ENCODE measurements around the gene DCP1A. TPM values are rescaled to one million over a fixed set of nuclear protein-coding genes. Genes with fewer than 3 reads are reported as not detected.

The DCP1A gene
- 28.5 and 38.0 TPM in 2 replicates for total RNA-seq
- 29.5 and 32.3 TPM in 2 replicates for polyA plus RNA-seq
- polyA plus RNA-seq (2011; cell fraction: cytosol; rRNA removed) = 23.4 and 28.7 TPM in 2 replicates
- 40.7 and 43.1 TPM in 2 replicates for polyA plus RNA-seq (2011; cell fraction: nucleus; rRNA removed)
- polyA plus RNA-seq (2012) = 22.0 and 23.2 TPM in 2 replicates
- polyA minus RNA-seq = 115 and 120 TPM in 2 replicates
- polyA minus RNA-seq (2011; cell fraction: cytosol; rRNA and poly(A)+ RNA removed) = 28.8 TPM
- polyA minus RNA-seq (2011; cell fraction: nucleus; rRNA and poly(A)+ RNA removed) = 77.7 and 92.9 TPM in 2 replicates
- Bru-seq, nascent RNA = percentile 92 among the genes with signal in this experiment
- BruChase-seq, experiment 1, labeled RNA remaining after a 6-hour chase = percentile 71 among the genes with signal in this experiment
- BruChase-seq, experiment 2, labeled RNA remaining after a 2-hour chase = percentile 89 among the genes with signal in this experiment
- long read RNA-seq, full-length matches to known transcripts = 105 of 146 reads
- long read RNA-seq, partial matches to known transcripts = 3 of 146 reads
- long read RNA-seq, other reads (novel, unspliced or antisense) = 38 of 146 reads

GRCh38 chr3:53347261-53348064 lies at the start of gene DCP1A:
Gene DCP1A (minus strand): TSS chr3:53347543. CDS start chr3:53347517, 26 bp downstream.
- Histone ChIP-seq H3K79me2 (ENCODE audit: control insufficient read depth, insufficient read depth, low read length) (peaks cover 45% of the 10 kb centered on the region), H2AFZ (ENCODE audit: low read depth, low read length) (peak within 1 kb of the TSS; percentile 66), H3K27ac (ENCODE audit: insufficient read depth, low read depth, low read length) (peak within 1 kb of the TSS; percentile 73), H3K4me3 (replicated peaks in 1 of 3; ENCODE audit: insufficient read depth in 1 of 3, low read depth in 1 of 3, low read length in 3 of 3) (peak within 1 kb of the TSS; percentile 94 to 96 (median 96)), H3K9ac (replicated peaks; ENCODE audit: extremely low read depth, insufficient read depth, low read length) (peak within 1 kb of the TSS; percentile 92), H3K36me3 (ENCODE audit: control insufficient read depth in 2 of 2, extremely low read depth in 1 of 2, insufficient read depth in 2 of 2, low read length in 2 of 2) (peaks cover 1 to 3% of the 10 kb centered on the region in 2 experiments), H3K9me1 (replicated peaks; ENCODE audit: control insufficient read depth, extremely low read depth, insufficient read depth, low read length) (no peaks in the 10 kb centered on the region), H3K27me3 (ENCODE audit: control insufficient read depth in 2 of 2, insufficient read depth in 2 of 2, low read length in 2 of 2) (no peaks in the 10 kb centered on the region), H3K4me2 (ENCODE audit: insufficient read depth, low read length) (peak within 1 kb of the TSS; percentile 97), H3K9me3 (replicated peaks; ENCODE audit: control insufficient read depth, insufficient read depth, low read length) (no peaks in the 10 kb centered on the region), H4K20me1 (replicated peaks; ENCODE audit: control insufficient read depth, extremely low read depth, insufficient read depth, low read length) (peaks cover under 1% of the 10 kb centered on the region), H3K4me1 (ENCODE audit: control insufficient read depth, extremely low read depth, insufficient read depth, low read length) (peaks cover 32% of the 10 kb centered on the region)
- DNase-seq (ENCODE audit: low read depth, low spot score) (peak; percentile 99), FAIRE-seq (peak; percentile 97)
- ChIA-PET CTCF (interaction anchor here (0.7 kb wide), 1 partner anchor 30 kb away, joined by 3 read pairs; no protein-coding TSS in a partner anchor), POLR2A (no interaction called here)
- TF ChIP-seq CTCF (IDR thresholded peaks at IDR 0.05; ENCODE audit: extremely low read depth in 1 of 2, insufficient read depth in 1 of 2, low read depth in 1 of 2, low read length in 2 of 2) (no peak), POLR2A (IDR thresholded peaks at IDR 0.05; ENCODE audit: low read depth, low read length) (peak; percentile 92), EZH2 (IDR thresholded peaks at IDR 0.05; ENCODE audit: borderline replicate concordance, low read depth, low read length, severe bottlenecking) (no peak), FOS (IDR thresholded peaks at IDR 0.05; ENCODE audit: borderline replicate concordance, insufficient read depth, low read length) (peak; percentile 47), POLR2AphosphoS5 (IDR thresholded peaks at IDR 0.05; ENCODE audit: insufficient read depth, low read depth, low read length) (peak; percentile 92), MYC (IDR thresholded peaks at IDR 0.05; ENCODE audit: low read depth, low read length) (peak; percentile 80), GATA2 (IDR thresholded peaks at IDR 0.05; ENCODE audit: insufficient read depth, insufficient read length, low read depth, low read length) (no peak), JUN (IDR thresholded peaks at IDR 0.05; ENCODE audit: borderline replicate concordance, insufficient read depth, insufficient read length, low read depth) (no peak), MAX (IDR thresholded peaks at IDR 0.05; ENCODE audit: insufficient read depth, insufficient read length) (peak; percentile 69)
- dilution Hi-C loops (cut with MboI; ENCODE audit: extremely low pct_ligation_motif_present, low sequenced_read_pairs) = no loop called here
- intact Hi-C loops (cut with micrococcal nuclease) = loop anchor here (2.0 kb wide), 1 partner anchor 543 kb away; the partner anchor contains the start of gene SELENOK
- no TSS peak for BruUV-seq (replicated peaks)

Data from endothelial cell of umbilical vein (primary cell).